Measurements from ENCODE around the gene ZSCAN31. TPM values are rescaled to one million over a fixed set of nuclear protein-coding genes. Genes with fewer than 3 reads are reported as not detected.
"Not testable (repeated sequence)": the region's sequence is repeated elsewhere in the genome, so short reads cannot be mapped to it uniquely, and the experiment has no call there.

ZSCAN31 gene
- total and polyA plus RNA-seq, 2 donors, result 3.4 to 3.9 TPM

GRCh38 chr6:28371280-28371679 is 35.3 kb upstream of the ZSCAN31 start:
- Histone ChIP-seq H3K27me3 (ENCODE audit: control insufficient read depth in 2 of 2, insufficient read depth in 1 of 2, low read length in 1 of 2) (no peaks in the 10 kb centered on the region), H3K4me1 (ENCODE audit: control insufficient read depth in 2 of 2, insufficient read depth in 2 of 2, low read length in 2 of 2) (no peaks in the 10 kb centered on the region), H3K27ac (ENCODE audit: low read depth in 1 of 2, low read length in 1 of 2) (no peak overlapping the region), H3K36me3 (ENCODE audit: control insufficient read depth in 2 of 2, insufficient read depth in 2 of 2, low read length in 1 of 2) (peaks cover 4% of the 10 kb centered on the region in 2 donors), H3K4me3 (ENCODE audit: low read length in 2 of 2) (no peak overlapping the region), H3K9me3 (ENCODE audit: control insufficient read depth in 2 of 2, insufficient read depth in 1 of 2, low read length in 1 of 2) (no peaks in the 10 kb centered on the region)
- no peak for DNase-seq (ENCODE audit: low read depth in 6 of 9, low spot score in 9 of 9)
- WGBS, result 96% methylated on average over 1 of the region's 1 CpG

GRCh38 chr6:28370440-28370839 is 34.5 kb upstream of the ZSCAN31 start:
- Histone ChIP-seq H3K4me1 (ENCODE audit: control insufficient read depth in 2 of 2, insufficient read depth in 2 of 2, low read length in 2 of 2) (no peaks in the 10 kb centered on the region), H3K27me3 (ENCODE audit: control insufficient read depth in 2 of 2, insufficient read depth in 1 of 2, low read length in 1 of 2) (no peaks in the 10 kb centered on the region), H3K27ac (ENCODE audit: low read depth in 1 of 2, low read length in 1 of 2) (no peak overlapping the region), H3K9me3 (ENCODE audit: control insufficient read depth in 2 of 2, insufficient read depth in 1 of 2, low read length in 1 of 2) (no peaks in the 10 kb centered on the region), H3K36me3 (ENCODE audit: control insufficient read depth in 2 of 2, insufficient read depth in 2 of 2, low read length in 1 of 2) (peaks cover 12 to 13% of the 10 kb centered on the region in 2 donors), H3K4me3 (ENCODE audit: low read length in 2 of 2) (no peak overlapping the region)
- no peak for DNase-seq (ENCODE audit: low read depth in 6 of 9, low spot score in 9 of 9)
- WGBS, result 96% methylated on average over 2 of the region's 2 CpGs

- Histone ChIP-seq H3K4me1 (ENCODE audit: control insufficient read depth in 2 of 2, insufficient read depth in 2 of 2, low read length in 2 of 2) (no peaks in the 10 kb centered on the region), H3K9me3 (ENCODE audit: control insufficient read depth in 2 of 2, insufficient read depth in 1 of 2, low read length in 1 of 2) (no peaks in the 10 kb centered on the region), H3K36me3 (ENCODE audit: control insufficient read depth in 2 of 2, insufficient read depth in 2 of 2, low read length in 1 of 2) (peaks cover 18 to 20% of the 10 kb centered on the region in 2 donors), H3K27me3 (ENCODE audit: control insufficient read depth in 2 of 2, insufficient read depth in 1 of 2, low read length in 1 of 2) (no peaks in the 10 kb centered on the region), H3K27ac (ENCODE audit: low read depth in 1 of 2, low read length in 1 of 2) (no peak overlapping the region), H3K4me3 (ENCODE audit: low read length in 2 of 2) (no peak overlapping the region)
- no peak for DNase-seq (ENCODE audit: low read depth in 6 of 9, low spot score in 9 of 9)
- WGBS, result 98% methylated on average over 3 of the region's 3 CpGs
These were observed 33.5 kb upstream of the ZSCAN31 start for GRCh38 chr6:28369463-28369862.

GRCh38 chr6:28368522-28368921 is 32.6 kb upstream of the ZSCAN31 start:
- DNase-seq (ENCODE audit: low read depth in 6 of 9, low spot score in 9 of 9), result peak in 1 of 9 donors; percentile 12
- no peak overlapping the region for H3K4me3 ChIP-seq (ENCODE audit: low read length in 2 of 2)
- 97% methylated on average over 4 of the region's 4 CpGs for WGBS
- H3K27me3 ChIP-seq (ENCODE audit: control insufficient read depth in 2 of 2, insufficient read depth in 1 of 2, low read length in 1 of 2), result no peaks in the 10 kb centered on the region
- H3K9me3 ChIP-seq (ENCODE audit: control insufficient read depth in 2 of 2, insufficient read depth in 1 of 2, low read length in 1 of 2), result no peaks in the 10 kb centered on the region
- peaks cover 20 to 25% of the 10 kb centered on the region in 2 donors for H3K36me3 ChIP-seq (ENCODE audit: control insufficient read depth in 2 of 2, insufficient read depth in 2 of 2, low read length in 1 of 2)
- H3K4me1 ChIP-seq (ENCODE audit: control insufficient read depth in 2 of 2, insufficient read depth in 2 of 2, low read length in 2 of 2), result no peaks in the 10 kb centered on the region
- no peak overlapping the region for H3K27ac ChIP-seq (ENCODE audit: low read depth in 1 of 2, low read length in 1 of 2)

DNA sequence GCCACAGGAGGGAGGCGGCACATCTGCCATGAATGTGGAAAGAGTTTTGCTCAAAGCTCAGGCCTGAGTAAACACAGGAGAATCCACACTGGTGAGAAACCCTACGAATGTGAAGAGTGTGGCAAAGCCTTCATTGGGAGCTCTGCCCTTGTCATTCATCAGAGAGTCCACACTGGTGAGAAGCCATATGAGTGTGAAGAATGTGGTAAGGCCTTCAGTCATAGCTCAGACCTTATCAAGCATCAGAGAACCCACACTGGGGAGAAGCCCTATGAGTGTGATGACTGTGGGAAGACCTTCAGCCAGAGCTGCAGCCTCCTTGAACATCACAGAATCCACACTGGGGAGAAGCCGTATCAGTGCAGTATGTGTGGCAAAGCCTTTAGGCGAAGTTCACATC is 29.6 kb upstream of the ZSCAN31 start:
- H3K4me3 ChIP-seq (ENCODE audit: low read length in 2 of 2); H3K9me3 ChIP-seq (ENCODE audit: control insufficient read depth in 2 of 2, insufficient read depth in 1 of 2, low read length in 1 of 2); DNase-seq (ENCODE audit: low read depth in 6 of 9, low spot score in 9 of 9); H3K27me3 ChIP-seq (ENCODE audit: control insufficient read depth in 2 of 2, insufficient read depth in 1 of 2, low read length in 1 of 2); H3K27ac ChIP-seq (ENCODE audit: low read depth in 1 of 2, low read length in 1 of 2); H3K4me1 ChIP-seq (ENCODE audit: control insufficient read depth in 2 of 2, insufficient read depth in 2 of 2, low read length in 2 of 2): not testable (repeated sequence)
- peaks cover 24 to 28% of the 10 kb centered on the region in 2 donors for H3K36me3 ChIP-seq (ENCODE audit: control insufficient read depth in 2 of 2, insufficient read depth in 2 of 2, low read length in 1 of 2)
- 97% methylated on average over 4 of the region's 4 CpGs for WGBS

DNA sequence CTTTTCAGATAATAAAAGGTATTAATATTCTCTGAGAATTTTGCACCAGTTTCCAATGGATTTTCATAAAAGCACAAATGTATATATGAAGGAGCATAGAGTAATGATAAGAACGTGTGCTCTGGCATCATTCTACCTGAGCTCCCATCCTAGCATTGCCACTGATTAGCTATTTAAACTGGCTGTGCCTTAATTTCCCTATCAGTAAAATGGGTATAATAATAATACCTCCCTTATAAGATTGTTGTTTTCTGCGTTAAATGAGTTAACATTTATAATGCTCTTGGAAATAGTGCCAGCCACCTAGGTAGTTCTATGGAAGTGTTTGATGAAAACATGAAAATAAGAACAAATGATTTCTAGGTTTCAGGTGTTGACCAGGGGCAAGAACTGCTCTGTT is 25.0 kb upstream of the ZSCAN31 start:
- no peak overlapping the region for H3K27ac ChIP-seq (ENCODE audit: low read depth in 1 of 2, low read length in 1 of 2)
- peaks cover 17 to 20% of the 10 kb centered on the region in 2 donors for H3K36me3 ChIP-seq (ENCODE audit: control insufficient read depth in 2 of 2, insufficient read depth in 2 of 2, low read length in 1 of 2)
- H3K4me3 ChIP-seq (ENCODE audit: low read length in 2 of 2), result no peak overlapping the region
- 97% methylated on average over 2 of the region's 2 CpGs for WGBS
- DNase-seq (ENCODE audit: low read depth in 6 of 9, low spot score in 9 of 9), result no peak
- peaks cover 0 to 4% of the 10 kb centered on the region in 2 donors for H3K4me1 ChIP-seq (ENCODE audit: control insufficient read depth in 2 of 2, insufficient read depth in 2 of 2, low read length in 2 of 2)
- no peaks in the 10 kb centered on the region for H3K27me3 ChIP-seq (ENCODE audit: control insufficient read depth in 2 of 2, insufficient read depth in 1 of 2, low read length in 1 of 2)
- H3K9me3 ChIP-seq (ENCODE audit: control insufficient read depth in 2 of 2, insufficient read depth in 1 of 2, low read length in 1 of 2), result peaks cover 0 to 6% of the 10 kb centered on the region in 2 donors

GRCh38 chr6:28359562-28359961 is 23.6 kb upstream of the ZSCAN31 start:
- H3K9me3 ChIP-seq (ENCODE audit: control insufficient read depth in 2 of 2, insufficient read depth in 1 of 2, low read length in 1 of 2); H3K36me3 ChIP-seq (ENCODE audit: control insufficient read depth in 2 of 2, insufficient read depth in 2 of 2, low read length in 1 of 2); H3K27me3 ChIP-seq (ENCODE audit: control insufficient read depth in 2 of 2, insufficient read depth in 1 of 2, low read length in 1 of 2); H3K27ac ChIP-seq (ENCODE audit: low read depth in 1 of 2, low read length in 1 of 2); DNase-seq (ENCODE audit: low read depth in 6 of 9, low spot score in 9 of 9); H3K4me3 ChIP-seq (ENCODE audit: low read length in 2 of 2): not testable (repeated sequence)
- 98% methylated on average over 14 of the region's 16 CpGs for WGBS
- H3K4me1 ChIP-seq (ENCODE audit: control insufficient read depth in 2 of 2, insufficient read depth in 2 of 2, low read length in 2 of 2), result peaks cover 6 to 12% of the 10 kb centered on the region in 2 donors

GRCh38 chr6:28357036-28357435 is 21.1 kb upstream of the ZSCAN31 start:
- no peak overlapping the region for H3K27ac ChIP-seq (ENCODE audit: low read depth in 1 of 2, low read length in 1 of 2)
- peaks cover 0 to 10% of the 10 kb centered on the region in 2 donors for H3K9me3 ChIP-seq (ENCODE audit: control insufficient read depth in 2 of 2, insufficient read depth in 1 of 2, low read length in 1 of 2)
- H3K27me3 ChIP-seq (ENCODE audit: control insufficient read depth in 2 of 2, insufficient read depth in 1 of 2, low read length in 1 of 2), result no peaks in the 10 kb centered on the region
- H3K4me1 ChIP-seq (ENCODE audit: control insufficient read depth in 2 of 2, insufficient read depth in 2 of 2, low read length in 2 of 2), result peaks cover 6 to 12% of the 10 kb centered on the region in 2 donors
- no peak overlapping the region for H3K4me3 ChIP-seq (ENCODE audit: low read length in 2 of 2)
- H3K36me3 ChIP-seq (ENCODE audit: control insufficient read depth in 2 of 2, insufficient read depth in 2 of 2, low read length in 1 of 2), result peaks cover 3 to 4% of the 10 kb centered on the region in 2 donors
- DNase-seq (ENCODE audit: low read depth in 6 of 9, low spot score in 9 of 9), result no peak
- WGBS, result 87% methylated on average over 6 of the region's 6 CpGs

DNA sequence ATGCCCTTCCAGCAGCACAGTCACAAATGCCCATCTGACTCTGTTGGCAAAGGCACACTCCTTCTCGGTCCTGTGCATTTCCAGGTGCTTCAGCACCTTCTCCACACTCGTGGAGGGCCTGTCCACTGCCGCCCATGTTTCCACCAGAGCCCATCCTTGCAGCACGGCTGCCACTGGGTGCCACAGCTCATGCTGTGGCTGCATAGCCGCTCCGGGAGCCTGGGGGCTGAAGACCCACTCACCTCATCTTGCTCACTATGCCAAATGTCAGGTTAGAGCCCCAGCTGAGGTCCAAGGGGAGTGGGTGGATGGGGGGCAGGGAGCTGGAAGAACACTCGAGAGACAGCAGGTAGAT is 20.7 kb upstream of the ZSCAN31 start:
- WGBS, result 91% methylated on average over 7 of the region's 7 CpGs
- Histone ChIP-seq H3K4me1 (ENCODE audit: control insufficient read depth in 2 of 2, insufficient read depth in 2 of 2, low read length in 2 of 2) (peaks cover 6 to 12% of the 10 kb centered on the region in 2 donors), H3K27me3 (ENCODE audit: control insufficient read depth in 2 of 2, insufficient read depth in 1 of 2, low read length in 1 of 2) (no peaks in the 10 kb centered on the region), H3K4me3 (ENCODE audit: low read length in 2 of 2) (no peak overlapping the region), H3K36me3 (ENCODE audit: control insufficient read depth in 2 of 2, insufficient read depth in 2 of 2, low read length in 1 of 2) (peaks cover under 1 to 2% of the 10 kb centered on the region in 2 donors), H3K27ac (ENCODE audit: low read depth in 1 of 2, low read length in 1 of 2) (no peak overlapping the region), H3K9me3 (ENCODE audit: control insufficient read depth in 2 of 2, insufficient read depth in 1 of 2, low read length in 1 of 2) (peaks cover 0 to 10% of the 10 kb centered on the region in 2 donors)
- DNase-seq (ENCODE audit: low read depth in 6 of 9, low spot score in 9 of 9), result no peak

All from thymus (tissue), 11 donors.